Endometrium (tissue), 2 donors: Measurements from ENCODE around the gene PDE9A.
"Not testable (repeated sequence)": the region's sequence is repeated elsewhere in the genome, so short reads cannot be mapped to it uniquely, and the experiment has no call there.

ENCODE experiments used
- FAIRE-seq: peaks from 2 replicates; lab custom pipeline; 2012; peaks lifted over from hg19 to GRCh38; lab: Jason Lieb, UNC
- donor health status: control.
- donor health status: control.

Gene PDE9A

DNA sequence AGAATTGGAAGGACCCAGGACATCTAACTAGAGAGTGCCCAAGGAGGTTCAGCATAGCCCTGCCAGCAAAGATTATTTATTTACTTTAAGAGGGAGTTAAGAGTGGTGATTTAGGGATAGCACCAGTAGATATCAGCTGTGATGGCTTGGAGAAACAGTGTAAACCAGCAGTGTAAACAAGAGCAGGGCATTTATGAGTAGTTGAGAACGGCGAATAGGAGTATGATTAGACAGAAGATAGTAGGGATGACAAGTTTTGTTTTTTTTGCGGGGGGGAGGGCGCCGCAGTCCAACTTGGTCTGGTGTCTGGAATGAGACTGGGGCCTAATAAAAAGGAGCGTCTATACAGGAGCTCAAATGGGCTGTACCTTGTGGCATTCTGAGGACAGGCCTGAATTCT is 148.2 kb downstream of the PDE9A start:
- not testable (repeated sequence) for FAIRE-seq

DNA sequence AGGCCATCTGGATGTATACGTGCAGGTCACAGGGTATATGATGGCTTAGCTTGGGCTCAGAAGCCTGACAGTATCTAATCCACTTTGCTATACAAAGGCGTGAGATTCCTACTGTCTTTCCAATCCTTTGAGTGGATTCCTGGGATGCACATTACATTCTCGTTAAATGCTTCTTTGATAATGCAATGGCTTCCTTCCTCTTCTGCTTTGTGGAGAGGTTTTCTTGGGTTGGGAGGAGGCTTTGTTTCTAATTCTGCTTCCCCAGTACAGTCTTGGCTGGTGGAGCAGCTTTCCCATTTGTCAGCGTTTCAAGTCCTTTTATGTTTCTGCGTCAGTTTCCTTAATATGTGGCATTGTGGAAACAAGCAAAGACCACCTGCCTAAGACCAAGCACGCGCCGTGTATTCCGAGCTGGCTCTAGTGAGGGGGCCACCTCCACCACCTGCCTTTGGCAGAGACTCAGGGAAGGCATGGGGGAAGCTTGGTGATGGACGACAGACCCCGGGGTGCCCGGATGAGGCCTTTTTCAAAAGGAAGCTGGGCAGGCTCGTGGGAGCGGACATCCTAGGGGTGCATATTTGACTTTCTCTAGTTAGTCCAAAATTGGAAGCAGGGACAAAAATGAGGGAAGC is 153.2 kb downstream of the PDE9A start:
- FAIRE-seq = no peak

DNA sequence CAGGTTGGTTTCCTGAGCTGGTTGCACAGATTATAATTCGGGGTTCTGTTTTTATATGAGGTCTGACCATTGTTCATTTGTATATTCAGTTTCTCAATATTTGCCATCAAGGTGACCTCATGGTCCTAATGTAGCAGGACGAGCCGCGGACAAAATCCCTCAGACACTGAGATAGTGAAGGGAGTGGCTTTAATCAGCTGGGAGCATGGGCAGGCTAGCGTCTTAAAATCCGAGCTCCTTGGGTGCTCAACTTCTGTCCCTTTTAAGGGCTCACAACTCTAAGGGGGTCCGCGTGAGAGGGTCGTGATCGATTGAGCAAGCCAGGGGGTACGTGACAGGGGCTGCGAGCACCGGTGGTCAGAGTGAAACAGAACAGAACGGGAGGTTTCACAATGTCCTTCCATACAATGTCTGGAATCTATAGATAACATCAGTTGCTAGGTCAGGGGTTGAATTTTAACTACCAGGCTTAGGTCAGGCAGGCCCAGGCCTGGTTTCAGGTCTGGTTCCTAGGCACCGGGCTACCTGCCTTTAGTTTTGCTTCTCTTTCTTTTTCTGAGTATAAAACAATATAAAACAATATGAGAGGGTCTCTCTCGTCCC is 154.0 kb downstream of the PDE9A start:
- FAIRE-seq = not testable (repeated sequence)

DNA sequence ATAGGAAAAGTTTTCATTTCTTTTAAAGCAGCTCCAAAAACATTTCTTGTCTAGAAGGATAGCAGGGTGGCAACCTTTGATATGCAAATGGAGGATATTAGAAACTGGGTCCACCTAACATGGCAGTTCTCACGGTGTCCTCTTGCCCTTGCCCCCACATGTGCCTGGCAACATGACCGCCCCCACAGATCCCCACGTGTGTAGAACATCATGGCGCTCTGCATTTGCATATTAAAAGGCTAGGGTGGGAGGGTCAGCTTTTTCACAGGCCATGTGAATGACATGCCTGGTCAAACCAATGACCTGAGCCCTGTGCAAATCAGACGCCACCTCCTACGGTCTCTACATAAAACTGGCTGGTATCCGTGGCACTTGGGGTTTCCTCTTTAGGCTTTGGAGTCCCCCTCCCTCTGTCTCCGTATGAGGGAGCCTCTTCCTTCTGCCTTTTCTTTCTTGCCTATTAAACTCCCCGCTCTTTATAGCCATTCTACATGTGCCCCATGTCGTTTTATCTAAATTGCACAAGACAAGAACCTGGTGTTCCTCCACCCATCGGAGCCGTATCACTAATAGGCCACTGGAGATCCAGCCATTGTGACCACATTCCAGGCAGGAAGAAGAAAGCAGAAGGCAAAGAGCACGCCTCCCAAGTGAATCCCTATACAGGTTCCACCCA is 154.7 kb downstream of the PDE9A start:
- no peak for FAIRE-seq

DNA sequence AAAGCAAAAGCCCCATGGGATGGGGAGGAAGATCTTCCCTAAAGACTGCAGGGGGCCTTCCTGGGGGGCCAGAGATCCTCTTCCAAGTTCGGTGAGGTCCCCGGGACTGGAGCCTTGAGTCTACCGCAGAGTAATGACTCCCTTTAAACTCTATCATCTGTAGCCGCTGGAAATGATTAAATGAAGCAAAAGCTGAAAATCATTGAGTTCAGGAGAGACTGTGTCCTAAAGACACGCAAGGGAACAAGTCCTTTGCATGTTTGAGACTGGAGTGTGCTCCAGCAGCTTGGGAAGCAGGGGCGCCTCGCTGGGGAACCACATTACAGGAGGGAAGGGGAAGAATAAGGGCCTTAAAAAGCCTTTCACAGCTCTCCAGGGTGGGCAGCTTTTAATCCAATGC is 155.8 kb downstream of the PDE9A start:
- no peak for FAIRE-seq

DNA sequence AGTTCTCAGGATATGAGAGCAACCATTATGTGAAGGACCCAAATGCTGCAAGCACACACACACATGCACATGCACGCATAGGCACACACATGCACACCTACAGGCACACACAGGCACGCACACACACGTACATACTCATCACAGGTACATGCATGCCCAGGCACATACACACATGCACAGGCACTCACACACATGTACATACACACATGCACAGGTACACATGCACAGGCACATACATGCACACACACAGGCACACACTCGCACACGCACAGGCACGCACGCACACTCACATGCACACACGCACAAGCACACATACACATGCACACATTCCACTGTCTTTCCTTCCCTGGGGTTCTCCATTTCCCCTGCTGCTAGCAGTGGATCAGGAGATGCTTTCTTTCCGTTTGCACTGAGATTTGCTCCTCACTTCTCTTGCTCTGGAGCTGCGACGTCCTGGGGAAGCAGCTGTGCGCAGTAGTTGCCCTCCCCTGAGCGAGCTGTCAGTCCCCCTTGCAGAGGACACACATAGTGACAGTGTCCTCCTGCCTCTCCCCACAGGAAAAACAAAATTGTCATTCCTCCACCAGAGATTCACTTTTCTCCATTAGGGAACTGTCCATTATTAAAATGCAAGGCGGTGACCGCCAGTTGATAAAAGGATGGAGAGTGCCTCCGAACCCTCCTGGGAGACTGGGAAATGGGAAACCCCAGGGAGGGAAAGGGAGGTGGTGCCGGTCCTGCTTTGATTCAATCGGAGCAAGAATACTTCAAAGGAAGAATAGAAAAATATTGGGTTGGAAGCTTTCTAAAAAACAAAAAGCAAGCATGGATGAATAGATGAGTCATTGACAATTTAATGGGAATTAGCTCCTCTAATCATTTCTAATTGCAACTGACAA is 156.4 kb downstream of the PDE9A start:
- FAIRE-seq = no peak

DNA sequence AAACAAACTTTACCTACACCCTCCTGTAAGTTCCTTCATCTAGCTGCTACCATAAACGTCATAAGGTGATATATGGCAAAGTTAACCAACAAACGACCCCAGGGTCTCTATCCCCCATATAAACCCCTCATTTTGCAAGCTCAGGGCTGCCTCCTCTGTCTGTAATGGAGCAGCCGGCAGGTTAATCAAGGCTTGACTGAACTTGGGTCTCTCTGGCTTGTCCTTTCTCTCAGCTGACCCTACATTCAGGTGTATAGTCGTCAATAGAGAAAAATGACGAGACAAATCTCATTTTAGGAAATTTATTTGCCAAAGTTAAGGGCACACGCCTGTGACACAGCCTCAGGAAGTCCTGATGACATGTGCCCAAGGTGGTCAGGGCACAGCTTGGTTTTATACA is 158.5 kb downstream of the PDE9A start:
- no peak for FAIRE-seq

DNA sequence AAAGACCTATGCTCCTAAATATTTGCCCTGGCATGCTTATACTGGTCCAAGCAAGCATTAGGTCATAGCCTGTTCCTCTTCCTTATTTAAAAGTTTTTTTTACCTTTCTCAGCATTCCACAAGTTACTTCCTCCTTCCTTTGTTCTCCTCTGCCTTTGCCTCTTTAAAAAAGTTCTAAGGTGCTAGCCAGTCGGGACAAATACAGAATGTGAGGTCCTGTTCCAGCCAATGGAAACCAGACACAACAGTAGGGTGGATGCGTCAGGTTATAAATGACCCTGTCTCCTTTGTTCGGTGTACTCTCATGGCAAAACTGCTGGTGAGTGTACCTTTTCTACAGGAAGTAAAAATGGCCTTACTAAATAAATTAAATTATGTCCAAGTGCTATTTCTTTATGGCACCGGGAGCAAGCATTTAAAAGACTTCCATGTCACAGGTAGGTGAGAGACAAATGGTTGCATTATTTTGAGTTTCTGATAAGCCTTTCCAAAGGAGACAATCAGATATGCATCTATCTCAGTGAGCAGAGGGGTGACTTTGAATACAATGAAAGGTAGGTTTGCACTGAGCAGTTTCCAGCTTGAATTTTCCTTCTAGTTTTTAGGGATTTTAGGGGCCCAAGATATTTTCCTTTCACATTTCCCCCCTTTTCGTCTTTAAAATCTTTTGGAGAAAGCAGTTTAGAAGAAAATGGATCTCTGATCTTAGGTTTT is 159.3 kb downstream of the PDE9A start:
- FAIRE-seq = not testable (repeated sequence)

DNA sequence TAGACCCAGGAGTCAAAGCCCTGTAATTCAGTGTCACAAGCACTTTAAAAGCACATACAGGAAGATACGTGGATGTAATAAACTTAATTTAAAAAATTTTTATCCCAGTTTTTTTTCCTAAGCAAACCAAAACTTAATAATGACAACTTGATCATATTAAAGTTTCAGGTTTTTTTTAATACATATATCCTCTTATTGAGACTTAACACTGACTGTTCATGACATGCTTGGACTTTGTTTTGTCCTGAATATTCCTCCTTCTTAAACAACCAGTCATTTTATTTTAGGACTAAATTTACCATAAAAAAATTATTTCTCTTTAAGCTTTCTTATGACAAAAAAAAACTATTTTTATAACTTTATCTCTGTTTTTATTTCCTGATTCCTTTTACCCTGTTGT is 161.8 kb downstream of the PDE9A start:
- FAIRE-seq = peak; percentile 12

DNA sequence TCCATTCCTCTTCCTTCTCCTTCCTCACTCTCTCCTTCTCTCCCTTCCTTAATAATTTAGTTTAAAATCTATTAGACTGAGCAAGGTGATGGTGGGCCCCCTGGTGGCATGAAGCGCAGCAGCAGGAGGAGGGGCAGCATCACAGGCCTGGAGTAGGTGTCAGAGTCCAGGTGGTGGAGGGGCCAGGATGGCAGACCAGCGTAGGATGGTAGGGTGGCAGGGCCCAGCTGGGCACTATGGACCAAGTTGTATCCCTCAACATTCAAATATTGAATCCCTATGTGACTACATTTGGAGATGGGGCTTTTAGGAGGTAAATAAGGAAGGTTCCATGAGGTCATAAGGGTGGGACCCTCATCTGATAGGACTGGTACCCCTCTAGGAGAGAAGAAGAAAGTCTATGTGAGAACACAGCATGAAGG is 164.9 kb downstream of the PDE9A start:
- peak; percentile 46 for FAIRE-seq

DNA sequence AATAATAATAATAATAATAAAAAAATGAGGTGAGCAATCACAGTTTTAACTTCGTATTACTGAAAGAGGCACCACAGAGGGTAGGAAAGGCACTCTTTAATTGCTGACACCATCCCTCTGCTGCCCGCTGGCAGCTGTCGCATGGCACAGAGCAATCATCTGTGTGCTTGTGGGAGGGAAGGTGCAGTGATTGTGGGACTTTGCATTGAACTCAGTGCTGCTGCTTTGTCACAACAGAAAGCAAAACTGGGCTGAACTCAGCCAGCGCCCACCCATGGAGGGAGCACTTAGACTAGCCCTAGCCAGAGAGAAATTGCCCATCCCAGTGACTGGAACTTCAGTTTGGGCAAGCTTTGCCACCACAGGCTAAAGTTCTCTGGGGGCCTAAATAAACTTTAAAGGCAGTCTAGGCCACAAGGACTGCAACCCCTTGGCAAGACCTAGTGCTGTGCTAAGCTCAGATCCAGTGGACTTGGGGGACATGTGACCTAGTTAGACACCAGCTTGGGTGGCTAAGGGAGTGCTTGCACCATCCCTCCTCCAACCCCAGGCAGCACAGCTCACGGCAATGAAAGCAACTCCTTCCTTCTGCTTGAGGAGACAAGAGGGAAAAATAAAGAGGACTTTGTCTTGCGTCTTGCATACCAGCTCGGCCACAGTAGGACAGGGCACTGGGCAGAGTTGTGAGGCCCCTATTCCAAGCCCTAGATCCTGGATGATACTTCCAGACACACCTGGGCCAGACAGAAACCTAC is 166.6 kb downstream of the PDE9A start:
- FAIRE-seq = no peak

DNA sequence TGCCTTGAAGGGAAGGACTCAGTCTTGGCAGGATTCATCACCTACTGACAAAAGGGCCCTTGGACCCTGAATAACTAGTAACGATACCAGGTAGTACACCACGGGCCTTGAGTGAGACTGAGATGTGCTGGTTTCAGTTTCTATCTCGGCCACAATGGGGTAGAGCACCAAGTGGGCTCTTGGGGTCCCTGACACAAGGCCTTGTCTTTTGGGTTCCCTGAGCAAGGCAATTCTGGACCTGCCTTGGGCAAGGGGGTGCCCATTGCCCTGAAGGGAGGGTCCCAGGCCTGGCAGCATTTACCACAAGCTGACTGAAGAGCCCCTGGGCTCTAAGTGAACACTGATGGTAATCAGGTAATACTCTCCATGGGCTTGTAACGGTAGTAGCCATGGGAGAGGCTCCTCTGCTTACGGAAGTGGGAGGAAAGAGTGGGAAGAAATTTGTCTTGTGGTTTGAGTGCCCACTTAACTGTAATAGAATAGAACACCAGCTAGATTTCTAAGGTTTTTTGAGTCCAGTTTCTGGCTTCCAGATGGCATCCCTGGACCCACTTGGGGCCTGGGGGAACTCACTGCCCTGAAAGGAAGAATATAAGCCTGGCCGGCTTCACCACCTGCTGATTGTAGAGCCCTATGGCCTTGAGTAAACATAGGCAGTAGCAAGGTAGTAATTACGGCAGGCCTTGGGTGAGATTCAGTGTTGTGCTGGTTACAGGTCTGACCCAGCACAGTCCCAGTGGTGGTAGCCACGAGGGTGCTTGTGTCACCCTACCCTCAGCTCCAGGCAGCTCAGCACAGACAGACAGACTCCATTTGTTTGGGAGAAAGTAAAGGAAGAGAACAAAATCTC is 167.4 kb downstream of the PDE9A start:
- no peak for FAIRE-seq
